HepG2 (cell line): ENCODE measurements around the gene RUNDC1. TPM values are rescaled to one million over a fixed set of nuclear protein-coding genes. Genes with fewer than 3 reads are reported as not detected.

ENCODE experiments used
- ATF5 ChIP-seq: sonication (generic); formaldehyde crosslinking; IDR thresholded peaks from 2 replicates; pipeline ENCODE4 v1.4.0; 2020; ENCODE audit warnings: mild to moderate bottlenecking, low read depth, missing genetic modification reagents
- BCL3 ChIP-seq: sonication (generic); formaldehyde crosslinking; IDR thresholded peaks from 2 replicates; pipeline ENCODE4 v1.5.1; 2020; ENCODE audit warnings: mild to moderate bottlenecking, missing genetic modification reagents, moderate library complexity
- BRF2 ChIP-seq: sonication (generic); formaldehyde crosslinking; IDR thresholded peaks from 2 replicates; pipeline ENCODE4 v1.8.1; 2022; ENCODE audit warnings: mild to moderate bottlenecking, missing genetic modification reagents
- CENPBD1 ChIP-seq: sonication (generic); formaldehyde crosslinking; IDR thresholded peaks from 2 replicates; pipeline ENCODE4 v1.8.0; 2022; ENCODE audit warnings: missing genetic modification reagents, low read depth, mild to moderate bottlenecking, borderline replicate concordance
- CHD2 ChIP-seq: IDR thresholded peaks from 2 replicates; pipeline ENCODE4 v1.6.1; 2011; ENCODE audit warnings: low read depth, low read length, improper control_type of control experiment
- ELF4 ChIP-seq: sonication (generic); formaldehyde crosslinking; IDR thresholded peaks from 2 replicates; pipeline ENCODE4 v1.5.0; 2020; ENCODE audit warnings: missing genetic modification reagents, mild to moderate bottlenecking, moderate library complexity, borderline replicate concordance
- SP1 ChIP-seq, 2 experiments: fragments of 450-650 bp in 1 of 2; sonication (generic) in 1 of 2; formaldehyde crosslinking in 1 of 2; IDR thresholded peaks; 2 replicates each; pipeline versions ENCODE4 v1.4.0 to v1.6.1; 2016 to 2020; ENCODE audit warnings: missing genetic modification reagents in 1 of 2
- SRSF1 ChIP-seq: fragments of 200-400 bp; formaldehyde crosslinking; optimal IDR thresholded peaks from 2 replicates; pipeline ENCODE3; 2017; ENCODE audit warnings: mild to moderate bottlenecking, low read depth, low read length, moderate library complexity
- TEF ChIP-seq: sonication (generic); formaldehyde crosslinking; IDR thresholded peaks from 2 replicates; pipeline ENCODE4 v1.5.0; 2020; ENCODE audit warnings: missing genetic modification reagents
- TFE3 ChIP-seq: IDR thresholded peaks from 2 replicates; pipeline ENCODE4 v1.6.1; 2016
- UBTF ChIP-seq: sonication (generic); formaldehyde crosslinking; IDR thresholded peaks from 2 replicates; pipeline ENCODE4 v1.4.0; 2020; ENCODE audit warnings: mild to moderate bottlenecking, missing genetic modification reagents
- XRCC5 ChIP-seq: fragments of 200-400 bp; formaldehyde crosslinking; optimal IDR thresholded peaks from 2 replicates; pipeline ENCODE3; 2017; ENCODE audit warnings: mild to moderate bottlenecking, low read length
- ZKSCAN1 ChIP-seq: fragments of 150-350 bp; IDR thresholded peaks from 2 replicates; pipeline ENCODE4 v1.6.1; 2014; ENCODE audit warnings: low read length
- ZNF101 ChIP-seq: sonication (generic); formaldehyde crosslinking; IDR thresholded peaks from 2 replicates; pipeline ENCODE4 v1.4.0; 2020; ENCODE audit warnings: mild to moderate bottlenecking, low read depth, missing genetic modification reagents, borderline replicate concordance
- ZNF143 ChIP-seq: sonication (generic); formaldehyde crosslinking; IDR thresholded peaks from 2 replicates; pipeline ENCODE4 v1.4.0; 2020; ENCODE audit warnings: missing genetic modification reagents
- ZNF432 ChIP-seq: sonication (generic); formaldehyde crosslinking; IDR thresholded peaks from 2 replicates; pipeline ENCODE4 v1.5.0; 2020; ENCODE audit warnings: missing genetic modification reagents, mild to moderate bottlenecking, borderline replicate concordance
- ZNF44 ChIP-seq: sonication (generic); formaldehyde crosslinking; IDR thresholded peaks from 2 replicates; pipeline ENCODE4 v1.5.1; 2020; ENCODE audit warnings: mild to moderate bottlenecking, missing genetic modification reagents
- ZNF513 ChIP-seq: sonication (generic); formaldehyde crosslinking; conservative IDR thresholded peaks from 2 replicates; pipeline ENCODE4 v1.5.0; 2020; ENCODE audit warnings: missing genetic modification reagents
- ZNF792 ChIP-seq: IDR thresholded peaks from 2 replicates; pipeline ENCODE4 v1.6.1; 2016
- polyA plus RNA-seq, 8 experiments: library from polyadenylated mRNA; depleted of rRNA in 3 of 8; stranded (reverse) in 7 of 8; unstranded in 1 of 8; fragments of >200 nt; fragmentation: Illumina TruSeq in 4 of 8; extraction: Trizol in 4 of 8; gene quantifications; 2 replicates each; pipeline versions ENCODE4 v1.2.1 to v1.2.3, GENCODE V29; 2011 to 2016; ENCODE audit warnings: low read depth in 4 of 8, missing spikeins in 1 of 8, mixed read lengths in 1 of 8; ENCODE audit not compliant: insufficient read depth in 1 of 8
- total RNA-seq, 5 experiments: library from RNA; depleted of rRNA; stranded (reverse); fragments of >200 nt; fragmentation: Illumina TruSeq; extraction: Trizol; gene quantifications; 2 replicates each; pipeline ENCODE4 v1.2.3, GENCODE V29; 2016; ENCODE audit warnings: low read depth in 1 of 5

The RUNDC1 gene
- total and polyA plus RNA-seq, 2 of the 13 experiments (the other 11 are each of a cell fraction or from before 2014, with no cell fraction given): 10.3 to 11.4 TPM

- TF ChIP-seq SRSF1 (no peak), ATF5 (no peak), ZNF792 (CRISPR knock-in tag) (no peak), ZNF432 (CRISPR knock-in tag) (no peak), ZNF44 (CRISPR knock-in tag) (no peak), TFE3 (CRISPR knock-in tag) (no peak; the same call in 1 of the 2 replicates), TEF (CRISPR knock-in tag) (no peak), XRCC5 (peak; percentile 4), ZKSCAN1 (no peak), SP1 (IDR thresholded peaks at IDR 0.05) (no peak), SP1 (CRISPR knock-in tag; IDR thresholded peaks at IDR 0.05) (0 out of 2 replicates have a peak, but pooled peaks have one; percentile 12), BCL3 (CRISPR knock-in tag) (no peak), ZNF101 (CRISPR knock-in tag) (no peak), CHD2 (no peak), ZNF143 (CRISPR knock-in tag) (no peak), UBTF (CRISPR knock-in tag) (no peak), ZNF513 (CRISPR knock-in tag) (no peak), BRF2 (CRISPR knock-in tag) (no peak), ELF4 (CRISPR knock-in tag) (no peak), CENPBD1 (CRISPR knock-in tag) (no peak)
These were observed 673 bp upstream of the RUNDC1 start, which contains the start of gene PTGES3L (continued) for GRCh38 chr17:42979511-42980273.
